ENCODE data around the gene KCNJ18. TPM values are rescaled to one million over a fixed set of nuclear protein-coding genes. Genes with fewer than 3 reads are reported as not detected.
"Not testable (repeated sequence)": the region's sequence is repeated elsewhere in the genome, so short reads cannot be mapped to it uniquely, and the experiment has no call there.

The KCNJ18 gene
- total RNA-seq, 1 donor from 2014 or later = not detected

GRCh38 chr17:21671437-21671836 lies 20.9 kb upstream of the KCNJ18 start:
- DNase-seq (ENCODE audit: low spot score) = peak; percentile 39

- peak; percentile 27 for DNase-seq (ENCODE audit: low spot score)
Observed at GRCh38 chr17:21671871-21672270, 20.5 kb upstream of the KCNJ18 start.

GRCh38 chr17:21673451-21674241 lies 18.7 kb upstream of the KCNJ18 start:
- not testable (repeated sequence) for DNase-seq (ENCODE audit: low spot score)

GRCh38 chr17:21674242-21674731 lies 18.0 kb upstream of the KCNJ18 start:
- DNase-seq (ENCODE audit: low spot score) = no peak

GRCh38 chr17:21674891-21675738 lies 17.2 kb upstream of the KCNJ18 start:
- DNase-seq (ENCODE audit: low spot score) = not testable (repeated sequence)

GRCh38 chr17:21675739-21676130 lies 16.6 kb upstream of the KCNJ18 start:
- DNase-seq (ENCODE audit: low spot score) = not testable (repeated sequence)

- no peak for DNase-seq (ENCODE audit: low spot score)
Observed at GRCh38 chr17:21676281-21677111, 15.8 kb upstream of the KCNJ18 start.

- no peak for DNase-seq (ENCODE audit: low spot score)
Observed at GRCh38 chr17:21677126-21677910, 15.0 kb upstream of the KCNJ18 start.

GRCh38 chr17:21677911-21678310 lies 14.4 kb upstream of the KCNJ18 start:
- no peak for DNase-seq (ENCODE audit: low spot score)

- DNase-seq (ENCODE audit: low spot score) = no peak
Observed at GRCh38 chr17:21678393-21679081, 13.8 kb upstream of the KCNJ18 start.

GRCh38 chr17:21679256-21680146 lies 12.8 kb upstream of the KCNJ18 start:
- DNase-seq (ENCODE audit: low spot score) = no peak

GRCh38 chr17:21680366-21680765 lies 12.0 kb upstream of the KCNJ18 start:
- no peak for DNase-seq (ENCODE audit: low spot score)

DNA sequence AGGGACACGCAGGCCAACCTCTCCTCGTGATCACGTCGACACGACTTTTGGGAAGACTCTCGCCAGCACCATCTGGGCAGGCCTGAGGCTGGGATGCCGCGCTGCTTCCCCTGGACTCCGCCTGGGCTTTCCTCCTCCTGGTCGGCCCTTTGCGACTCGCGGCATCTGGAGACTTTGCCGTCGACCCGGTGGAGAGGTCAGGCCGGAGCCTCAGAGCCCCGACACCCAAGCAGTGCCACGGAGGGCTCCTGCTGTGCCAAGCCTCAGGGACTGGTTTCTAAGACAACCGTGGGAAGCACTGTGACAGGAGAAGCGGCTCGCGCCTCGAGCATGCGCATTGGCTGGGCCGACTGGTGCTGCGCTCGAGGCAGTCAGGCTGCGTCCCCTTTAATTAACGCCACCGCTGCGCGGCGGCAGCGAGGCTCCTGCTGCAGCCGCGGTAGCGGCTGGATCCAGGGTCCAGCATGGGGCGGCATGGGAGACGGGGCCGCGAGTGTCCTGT lies 11.4 kb upstream of the KCNJ18 start:
- DNase-seq (ENCODE audit: low spot score) = not testable (repeated sequence)

DNA sequence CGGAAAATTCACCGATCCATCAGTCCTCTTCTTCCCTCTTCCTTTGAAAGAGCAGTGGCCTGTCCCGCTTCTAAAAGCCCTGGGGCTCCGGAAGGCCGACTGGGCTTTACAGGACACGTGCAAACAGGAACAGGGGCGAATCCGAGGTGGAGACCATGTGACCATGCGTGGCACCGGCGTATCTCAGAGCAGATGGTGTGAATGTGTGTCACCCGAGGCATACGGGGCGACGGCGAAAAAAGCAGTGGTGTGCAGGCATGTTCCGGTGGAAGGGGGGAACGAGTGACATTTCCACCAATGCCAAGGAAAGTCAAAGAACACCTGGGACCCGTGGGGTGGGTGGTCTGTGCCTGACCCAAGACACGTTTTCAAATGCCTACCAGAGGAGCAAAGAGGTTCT lies 10.7 kb upstream of the KCNJ18 start:
- not testable (repeated sequence) for DNase-seq (ENCODE audit: low spot score)

DNA sequence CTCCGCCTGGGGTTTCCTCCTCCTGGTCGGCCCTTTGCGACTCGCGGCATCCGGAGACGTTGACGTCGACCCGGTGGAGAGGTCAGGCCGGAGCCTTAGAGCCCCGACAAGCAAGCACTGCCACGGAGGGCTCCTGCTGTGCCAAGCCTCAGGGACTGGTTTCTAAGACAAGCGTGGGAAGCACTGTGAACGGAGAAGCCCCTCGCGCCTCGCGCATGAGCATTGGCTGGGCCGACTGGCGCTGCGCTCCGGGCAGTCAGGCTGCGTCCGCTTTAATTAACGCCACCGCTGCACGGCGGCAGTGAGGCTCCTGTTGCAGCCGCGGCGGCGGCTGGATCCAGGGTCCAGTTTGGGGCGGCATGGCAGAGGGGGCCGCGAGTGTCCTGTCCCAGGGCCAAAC lies 10.2 kb upstream of the KCNJ18 start:
- DNase-seq (ENCODE audit: low spot score) = not testable (repeated sequence)

DNA sequence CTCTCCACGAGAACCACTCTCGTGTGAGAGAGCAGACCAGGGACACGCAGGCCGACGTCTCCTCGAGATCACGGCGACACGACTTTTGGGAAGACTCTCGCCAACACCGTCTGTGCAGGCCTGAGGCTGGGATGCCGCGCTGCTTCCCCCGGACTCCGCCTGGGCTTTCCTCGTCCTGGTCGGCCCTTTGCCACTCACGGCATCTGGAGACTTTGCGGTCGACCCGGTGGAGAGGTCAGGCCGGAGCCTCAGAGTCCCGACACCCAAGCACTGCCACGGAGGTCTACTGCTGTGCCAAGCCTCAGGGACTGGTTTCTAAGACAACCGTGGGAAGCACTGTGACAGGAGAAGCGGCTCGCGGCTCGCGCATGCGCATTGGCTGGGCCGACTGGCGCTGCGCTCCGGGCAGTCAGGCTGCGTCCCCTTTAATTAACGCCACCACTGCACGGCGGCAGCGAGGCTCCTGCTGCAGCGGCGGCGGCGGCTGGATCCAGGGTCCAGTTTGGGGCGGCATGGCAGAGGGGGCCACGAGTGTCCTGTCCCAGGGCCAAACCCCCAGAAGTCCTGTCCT lies 9.1 kb upstream of the KCNJ18 start:
- not testable (repeated sequence) for DNase-seq (ENCODE audit: low spot score)

GRCh38 chr17:21683897-21684296 lies 8.4 kb upstream of the KCNJ18 start:
- DNase-seq (ENCODE audit: low spot score) = not testable (repeated sequence)

- not testable (repeated sequence) for DNase-seq (ENCODE audit: low spot score)
Observed at GRCh38 chr17:21684384-21684783, 7.9 kb upstream of the KCNJ18 start.
